NCI-H524 (cell line): Measurements from ENCODE around the gene CDC42BPB.
"Not testable (repeated sequence)": the region's sequence is repeated elsewhere in the genome, so short reads cannot be mapped to it uniquely, and the experiment has no call there.

Experiments used
- DNase-seq, 2 experiments: peaks; one replicate each; lab custom pipeline; 2025; lab: John Stamatoyannopoulos, UW

The CDC42BPB gene

GRCh38 chr14:103050935-103051334 lies 6.4 kb downstream of the CDC42BPB start:
- DNase-seq, result no peak

GRCh38 chr14:103047453-103047852 lies 9.9 kb downstream of the CDC42BPB start:
- DNase-seq, result not testable (repeated sequence)

GRCh38 chr14:103045371-103045869 lies 11.9 kb downstream of the CDC42BPB start:
- no peak for DNase-seq

- no peak for DNase-seq
These were observed 13.9 kb downstream of the CDC42BPB start for GRCh38 chr14:103043257-103044015.

- no peak for DNase-seq
These were observed 15.9 kb downstream of the CDC42BPB start for GRCh38 chr14:103041464-103041863.

- no peak for DNase-seq
These were observed 23.7 kb downstream of the CDC42BPB start for GRCh38 chr14:103033681-103034096.

- DNase-seq, result peak; percentile 26 to 69
These were observed 25.4 kb downstream of the CDC42BPB start for GRCh38 chr14:103031956-103032355.

- DNase-seq, result no peak
These were observed 25.8 kb downstream of the CDC42BPB start for GRCh38 chr14:103031566-103031911.

- DNase-seq, result no peak
These were observed 26.4 kb downstream of the CDC42BPB start for GRCh38 chr14:103030741-103031565.

GRCh38 chr14:103029936-103030335 lies 27.4 kb downstream of the CDC42BPB start:
- no peak for DNase-seq

- DNase-seq, result no peak
These were observed 28.6 kb downstream of the CDC42BPB start for GRCh38 chr14:103028772-103029171.

- DNase-seq, result no peak
These were observed 29.1 kb downstream of the CDC42BPB start for GRCh38 chr14:103028161-103028767.

- DNase-seq, result no peak
These were observed 29.9 kb downstream of the CDC42BPB start for GRCh38 chr14:103027451-103027850.

GRCh38 chr14:103026988-103027387 lies 30.4 kb downstream of the CDC42BPB start:
- no peak for DNase-seq

- not testable (repeated sequence) for DNase-seq
These were observed 31.2 kb downstream of the CDC42BPB start for GRCh38 chr14:103026196-103026595.

- no peak for DNase-seq
These were observed 33.4 kb downstream of the CDC42BPB start for GRCh38 chr14:103023881-103024473.

GRCh38 chr14:103022685-103023044 lies 34.7 kb downstream of the CDC42BPB start:
- DNase-seq, result no peak

- no peak for DNase-seq
These were observed 35.2 kb downstream of the CDC42BPB start for GRCh38 chr14:103022002-103022684.

- DNase-seq, result no peak
These were observed 35.7 kb downstream of the CDC42BPB start for GRCh38 chr14:103021684-103022001.

- DNase-seq, result no peak
These were observed 36.8 kb downstream of the CDC42BPB start for GRCh38 chr14:103020271-103021170.

- no peak for DNase-seq
These were observed 37.5 kb downstream of the CDC42BPB start for GRCh38 chr14:103019826-103020225.
